Endothelial cell of umbilical vein (primary cell): ENCODE data around the gene RNF5. TPM values are rescaled to one million over a fixed set of nuclear protein-coding genes. Genes with fewer than 3 reads are reported as not detected.

Experiments used
- BruUV-seq: library from RNA; stranded (reverse); fragments of 400-500 nt; replicated peaks from 2 replicates; lab custom pipeline; 2021; lab: Mats Ljungman, UMichigan
- CTCF ChIA-PET: fragments of 300-600, 350-600 bp; sonication (Branson Sonifier 250); formaldehyde crosslinking; loops from one replicate; lab custom pipeline; 2021; ENCODE audit warnings: antibody characterized with exemption, inconsistent platforms; lab: Charles Lee
- POLR2A ChIA-PET: fragments of 300-600, 350-600 bp; sonication (Branson Sonifier 250); formaldehyde crosslinking; loops from one replicate; lab custom pipeline; 2021; ENCODE audit warnings: antibody characterized with exemption, inconsistent platforms; lab: Charles Lee
- DNase-seq: peaks from one replicate; pipeline ENCODE4 v3.0.0-alpha.2; 2011; ENCODE audit warnings: low read depth, low spot score
- FAIRE-seq: peaks from 2 replicates; lab custom pipeline; 2011; peaks lifted over from hg19 to GRCh38; lab: Jason Lieb, UNC
- H2AFZ ChIP-seq: 2 replicates; pipeline ENCODE4 v1.6.0; 2012; ENCODE audit warnings: low read depth, low read length, control low read depth, inconsistent platforms
- H3K27ac ChIP-seq: 2 replicates; pipeline ENCODE4 v1.5.1; 2011; ENCODE audit warnings: low read depth, mild to moderate bottlenecking, control low read depth, low read length, moderate library complexity; ENCODE audit not compliant: insufficient read depth
- H3K27me3 ChIP-seq, 2 experiments: 2 replicates each; pipeline versions ENCODE4 v1.6.0 to v1.6.1; 2011; ENCODE audit warnings: low read length in 2 of 2, mixed read lengths in 1 of 2; ENCODE audit not compliant: control insufficient read depth in 2 of 2, insufficient read depth in 2 of 2
- H3K36me3 ChIP-seq, 2 experiments: 2 replicates in 1 of 2; 3 replicates in 1 of 2; pipeline ENCODE4 v1.5.1; 2011; ENCODE audit warnings: low read length in 2 of 2, mild to moderate bottlenecking in 1 of 2, moderate library complexity in 1 of 2; ENCODE audit not compliant: control insufficient read depth in 2 of 2, insufficient read depth in 2 of 2; ENCODE audit errors: extremely low read depth in 1 of 2
- H3K4me1 ChIP-seq: 3 replicates; pipeline ENCODE4 v1.5.1; 2011; ENCODE audit warnings: mild to moderate bottlenecking, low read length; ENCODE audit not compliant: control insufficient read depth, insufficient read depth; ENCODE audit errors: extremely low read depth
- H3K4me2 ChIP-seq: 2 replicates; pipeline ENCODE4 v1.6.1; 2011; ENCODE audit warnings: low read length, control low read depth, mixed read lengths; ENCODE audit not compliant: insufficient read depth
- H3K4me3 ChIP-seq, 3 experiments: fragments of 200-600 bp in 1 of 3; sonication (generic), shearing (Covaris generic) in 1 of 3; replicated peaks in 1 of 3; 2 replicates each; pipeline ENCODE4 v1.5.1; 2011 to 2016; ENCODE audit warnings: control low read depth in 3 of 3, low read length in 3 of 3, mild to moderate bottlenecking in 2 of 3, inconsistent platforms in 1 of 3, low read depth in 1 of 3, moderate library complexity in 1 of 3; ENCODE audit not compliant: insufficient read depth in 1 of 3
- H3K79me2 ChIP-seq: 2 replicates; pipeline ENCODE4 v1.6.0; 2012; ENCODE audit warnings: low read length, inconsistent platforms; ENCODE audit not compliant: control insufficient read depth, insufficient read depth
- H3K9ac ChIP-seq: replicated peaks from 2 replicates; pipeline ENCODE3; 2011; ENCODE audit warnings: low read length, control low read depth; ENCODE audit not compliant: insufficient read depth; ENCODE audit errors: extremely low read depth
- H3K9me1 ChIP-seq: replicated peaks from 3 replicates; pipeline ENCODE4 v1.6.0; 2011; ENCODE audit warnings: mild to moderate bottlenecking, low read length; ENCODE audit not compliant: control insufficient read depth, insufficient read depth; ENCODE audit errors: extremely low read depth
- H3K9me3 ChIP-seq: replicated peaks from 2 replicates; pipeline ENCODE4 v1.5.1; 2012; ENCODE audit warnings: low read length, inconsistent platforms; ENCODE audit not compliant: control insufficient read depth, insufficient read depth
- H4K20me1 ChIP-seq: replicated peaks from 2 replicates; pipeline ENCODE3; 2011; ENCODE audit warnings: mild to moderate bottlenecking, low read length; ENCODE audit not compliant: control insufficient read depth, insufficient read depth; ENCODE audit errors: extremely low read depth
- EZH2 ChIP-seq: IDR thresholded peaks from 2 replicates; pipeline ENCODE4 v1.6.1; 2012; ENCODE audit warnings: borderline replicate concordance, low read depth, mild to moderate bottlenecking, moderate library complexity, low read length, inconsistent platforms; ENCODE audit not compliant: severe bottlenecking
- FOS ChIP-seq: IDR thresholded peaks from 2 replicates; pipeline ENCODE4 v1.6.1; 2011; ENCODE audit warnings: mild to moderate bottlenecking, low read length, moderate library complexity, borderline replicate concordance; ENCODE audit not compliant: insufficient read depth
- GATA2 ChIP-seq: IDR thresholded peaks from 2 replicates; pipeline ENCODE4 v1.7.0; 2011; ENCODE audit warnings: low read depth, mild to moderate bottlenecking, moderate library complexity, mixed read lengths, low read length; ENCODE audit not compliant: insufficient read length, insufficient read depth
- JUN ChIP-seq: IDR thresholded peaks from 2 replicates; pipeline ENCODE4 v1.6.1; 2011; ENCODE audit warnings: borderline replicate concordance, low read depth; ENCODE audit not compliant: insufficient read length, insufficient read depth
- MYC ChIP-seq: IDR thresholded peaks from one replicate; pipeline ENCODE4 v1.6.1; 2011; ENCODE audit warnings: mild to moderate bottlenecking, low read depth, low read length
- POLR2A ChIP-seq: IDR thresholded peaks from 2 replicates; pipeline ENCODE4 v1.6.1; 2012; ENCODE audit warnings: low read depth, mild to moderate bottlenecking, control low read depth, low read length
- POLR2AphosphoS5 ChIP-seq: IDR thresholded peaks from 2 replicates; pipeline ENCODE4 v1.6.1; 2012; ENCODE audit warnings: low read depth, mild to moderate bottlenecking, control low read depth, low read length, moderate library complexity; ENCODE audit not compliant: insufficient read depth
- dilution Hi-C: fragments of 300-500 bp; cut with MboI; formaldehyde crosslinking; loops from one replicate; pipeline ENCODE4 v1.15.0; 2019; ENCODE audit warnings: low sequenced_read_pairs; ENCODE audit not compliant: extremely low pct_ligation_motif_present
- intact Hi-C: fragments of 100-400 bp; cut with micrococcal nuclease; formaldehyde crosslinking; loops from one replicate; pipeline ENCODE4 v1.10.0; 2022
- polyA plus RNA-seq, 4 experiments: library from polyadenylated mRNA; depleted of rRNA in 3 of 4; stranded (reverse) in 3 of 4; unstranded in 1 of 4; fragments of >200 nt; gene quantifications; 2 replicates each; pipeline versions ENCODE4 v1.2.1 to v1.2.3, GENCODE V29; 2011 to 2012; ENCODE audit warnings: missing spikeins in 1 of 4
- total RNA-seq: library from RNA; stranded (reverse); gene quantifications from 2 replicates; pipeline ENCODE4 v1.2.3, GENCODE V29; 2021
- TF ChIP-seq, protein P1 (sequence below), 2 donors: IDR thresholded peaks; 1 replicate in 1 of 2; 2 replicates in 1 of 2; pipeline ENCODE4 v1.5.1; 2011; ENCODE audit warnings: low read length in 2 of 2, mild to moderate bottlenecking in 2 of 2, moderate library complexity in 2 of 2, control low read depth in 1 of 2, inconsistent platforms in 1 of 2, low read depth in 1 of 2; ENCODE audit not compliant: insufficient read depth in 1 of 2; ENCODE audit errors: extremely low read depth in 1 of 2
- TF ChIP-seq, protein P2 (sequence below): IDR thresholded peaks from 2 replicates; pipeline ENCODE4 v1.6.1; 2011; ENCODE audit not compliant: insufficient read depth, insufficient read length

The RNF5 gene
- total and polyA plus RNA-seq, 2 donors (not counting 3 experiments of a cell fraction or from before 2014, with no cell fraction given), result 49.2 to 100 TPM

DNA sequence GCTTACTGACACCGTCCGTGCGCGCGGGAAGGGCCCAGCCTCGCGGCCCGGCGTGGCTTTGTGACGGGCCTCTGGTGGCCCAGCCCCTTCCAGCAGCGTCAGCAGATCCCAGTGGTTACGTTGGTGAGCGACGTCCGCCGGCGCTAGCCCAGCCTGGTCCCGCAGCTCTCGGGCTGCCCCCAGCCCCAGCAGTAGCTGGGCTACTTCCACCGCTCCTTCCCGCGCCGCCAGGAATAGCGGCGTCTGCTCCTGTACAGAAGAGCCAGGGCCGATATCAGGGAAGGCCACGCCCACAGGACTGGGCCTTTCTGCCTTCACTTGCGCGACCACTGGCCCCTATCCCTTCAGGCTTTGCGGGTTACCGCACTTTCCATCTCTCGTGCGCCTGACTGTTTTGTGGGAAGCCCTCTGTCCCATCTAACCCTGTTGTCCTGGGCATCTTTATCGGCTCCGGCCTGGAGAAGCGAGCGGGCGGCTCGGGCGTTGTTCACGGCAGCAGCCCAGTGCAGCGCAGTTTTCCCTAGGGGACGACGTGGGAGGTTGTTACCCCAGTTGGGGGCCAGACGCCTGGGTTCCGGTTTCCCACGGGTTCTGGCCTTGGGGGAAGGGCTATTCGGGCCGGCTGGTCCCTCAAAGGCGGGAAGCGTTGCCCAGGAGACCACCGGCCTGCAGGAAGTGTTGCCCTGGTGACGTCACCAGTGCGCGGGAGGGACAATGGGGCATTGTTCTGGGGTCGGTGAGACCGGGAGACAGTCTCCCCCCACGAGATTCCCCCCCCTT lies 17.9 kb downstream of the RNF5 start:
- Histone ChIP-seq H3K79me2 (peaks cover 4% of the 10 kb centered on the region), H2AFZ (no peak overlapping the region), H3K4me2 (peak overlapping the region; percentile 71), H3K36me3 (peaks cover 0 to 5% of the 10 kb centered on the region in 2 experiments), H3K9ac (peak overlapping the region; percentile 99), H3K9me3 (no peaks in the 10 kb centered on the region), H3K4me1 (peaks cover 33% of the 10 kb centered on the region), H3K4me3 (peak overlapping the region; percentile 5 to 59 (median 48)), H3K27me3 (no peaks in the 10 kb centered on the region), H3K27ac (peak overlapping the region; percentile 99), H3K9me1 (no peaks in the 10 kb centered on the region), H4K20me1 (no peaks in the 10 kb centered on the region)
- TF ChIP-seq JUN (peak; percentile 91), MYC (no peak), FOS (peak; percentile 31), EZH2 (no peak), GATA2 (no peak), POLR2A (peak; percentile 84), POLR2AphosphoS5 (peak; percentile 78)
- TF ChIP-seq, protein P1, sequence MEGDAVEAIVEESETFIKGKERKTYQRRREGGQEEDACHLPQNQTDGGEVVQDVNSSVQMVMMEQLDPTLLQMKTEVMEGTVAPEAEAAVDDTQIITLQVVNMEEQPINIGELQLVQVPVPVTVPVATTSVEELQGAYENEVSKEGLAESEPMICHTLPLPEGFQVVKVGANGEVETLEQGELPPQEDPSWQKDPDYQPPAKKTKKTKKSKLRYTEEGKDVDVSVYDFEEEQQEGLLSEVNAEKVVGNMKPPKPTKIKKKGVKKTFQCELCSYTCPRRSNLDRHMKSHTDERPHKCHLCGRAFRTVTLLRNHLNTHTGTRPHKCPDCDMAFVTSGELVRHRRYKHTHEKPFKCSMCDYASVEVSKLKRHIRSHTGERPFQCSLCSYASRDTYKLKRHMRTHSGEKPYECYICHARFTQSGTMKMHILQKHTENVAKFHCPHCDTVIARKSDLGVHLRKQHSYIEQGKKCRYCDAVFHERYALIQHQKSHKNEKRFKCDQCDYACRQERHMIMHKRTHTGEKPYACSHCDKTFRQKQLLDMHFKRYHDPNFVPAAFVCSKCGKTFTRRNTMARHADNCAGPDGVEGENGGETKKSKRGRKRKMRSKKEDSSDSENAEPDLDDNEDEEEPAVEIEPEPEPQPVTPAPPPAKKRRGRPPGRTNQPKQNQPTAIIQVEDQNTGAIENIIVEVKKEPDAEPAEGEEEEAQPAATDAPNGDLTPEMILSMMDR (IDR thresholded peaks at IDR 0.05; ENCODE audit: extremely low read depth in 1 of 2, insufficient read depth in 1 of 2, low read depth in 1 of 2, low read length in 2 of 2), result no peak
- TF ChIP-seq, protein P2, sequence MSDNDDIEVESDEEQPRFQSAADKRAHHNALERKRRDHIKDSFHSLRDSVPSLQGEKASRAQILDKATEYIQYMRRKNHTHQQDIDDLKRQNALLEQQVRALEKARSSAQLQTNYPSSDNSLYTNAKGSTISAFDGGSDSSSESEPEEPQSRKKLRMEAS, result peak; percentile 84
- ChIA-PET CTCF (interaction anchor here (0.8 to 1.6 kb wide), 23 partner anchors 10 to 642 kb away, joined by 3 to 24 read pairs (median 3); partner anchors contain the start of genes AGPAT1, ATF6B, FKBPL and NOTCH4), POLR2A (interaction anchor here (0.7 to 1.6 kb wide), 8 partner anchors 9 to 68 kb away, joined by 3 to 9 read pairs (median 4); partner anchors contain the start of genes ATF6B and FKBPL)
- intact Hi-C loops, result loop anchor here (1.0 to 10.0 kb wide), 11 partner anchors 18 to 773 kb away; partner anchors contain the start of genes C6orf47, CSNK2B, FKBPL and GPANK1
- DNase-seq (peak; percentile 99), FAIRE-seq (no peak)
- dilution Hi-C loops, result no loop called here
- TSS peak; percentile 92 for BruUV-seq
